ENCODE measurements around the gene PTTG1. TPM values are rescaled to one million over a fixed set of nuclear protein-coding genes. Genes with fewer than 3 reads are reported as not detected.

The PTTG1 gene
- total RNA-seq, 1 donor from 2014 or later = 425 TPM

DNA sequence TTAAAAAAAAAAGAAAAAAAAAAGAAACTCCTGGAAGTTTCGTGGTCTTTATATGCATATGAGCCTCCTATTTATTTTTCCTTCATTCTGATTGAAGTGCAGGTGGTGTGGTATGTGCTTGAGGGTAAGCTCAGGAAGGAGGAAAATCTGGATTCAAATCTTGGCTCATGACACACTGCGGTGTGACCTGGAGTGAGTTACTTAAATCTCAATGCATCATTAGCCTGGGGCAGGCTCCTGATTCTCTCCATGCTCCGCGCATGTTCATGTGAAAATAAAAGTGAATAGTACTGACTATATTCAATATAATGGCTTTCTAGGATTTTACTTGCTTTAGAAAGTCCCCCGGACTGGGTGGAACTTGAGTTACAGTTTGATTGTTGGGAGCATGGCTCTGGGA is 35.6 kb downstream of the PTTG1 start:
- Histone ChIP-seq H2AFZ (replicated peaks) (no peak overlapping the region), H3K27ac (no peak overlapping the region), H4K20me1 (ENCODE audit: low read depth) (no peaks in the 10 kb centered on the region), H3K4me2 (no peak overlapping the region), H3K27me3 (no peaks in the 10 kb centered on the region), H3K36me3 (no peaks in the 10 kb centered on the region), H3K9me3 (ENCODE audit: low read depth) (no peaks in the 10 kb centered on the region), H3K9ac (no peak overlapping the region), H3K79me2 (ENCODE audit: low read depth) (no peaks in the 10 kb centered on the region), H3K4me1 (no peaks in the 10 kb centered on the region), H3F3A (ENCODE audit: low read depth) (no peaks in the 10 kb centered on the region), H3K4me3 (no peak overlapping the region)
- Mint-ChIP-seq H3K4me1 (no peaks in the 10 kb centered on the region), H3K9me3 (peaks cover 5% of the 10 kb centered on the region), H3K4me3 (no peak overlapping the region), H3K36me3 (no peaks in the 10 kb centered on the region), H3K27ac (no peak overlapping the region), H3K27me3 (ENCODE audit: insufficient read depth, low read depth) (peaks cover 1% of the 10 kb centered on the region)
- TF ChIP-seq, protein P1, sequence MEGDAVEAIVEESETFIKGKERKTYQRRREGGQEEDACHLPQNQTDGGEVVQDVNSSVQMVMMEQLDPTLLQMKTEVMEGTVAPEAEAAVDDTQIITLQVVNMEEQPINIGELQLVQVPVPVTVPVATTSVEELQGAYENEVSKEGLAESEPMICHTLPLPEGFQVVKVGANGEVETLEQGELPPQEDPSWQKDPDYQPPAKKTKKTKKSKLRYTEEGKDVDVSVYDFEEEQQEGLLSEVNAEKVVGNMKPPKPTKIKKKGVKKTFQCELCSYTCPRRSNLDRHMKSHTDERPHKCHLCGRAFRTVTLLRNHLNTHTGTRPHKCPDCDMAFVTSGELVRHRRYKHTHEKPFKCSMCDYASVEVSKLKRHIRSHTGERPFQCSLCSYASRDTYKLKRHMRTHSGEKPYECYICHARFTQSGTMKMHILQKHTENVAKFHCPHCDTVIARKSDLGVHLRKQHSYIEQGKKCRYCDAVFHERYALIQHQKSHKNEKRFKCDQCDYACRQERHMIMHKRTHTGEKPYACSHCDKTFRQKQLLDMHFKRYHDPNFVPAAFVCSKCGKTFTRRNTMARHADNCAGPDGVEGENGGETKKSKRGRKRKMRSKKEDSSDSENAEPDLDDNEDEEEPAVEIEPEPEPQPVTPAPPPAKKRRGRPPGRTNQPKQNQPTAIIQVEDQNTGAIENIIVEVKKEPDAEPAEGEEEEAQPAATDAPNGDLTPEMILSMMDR (IDR thresholded peaks at IDR 0.05) = no peak
- TF ChIP-seq EZH2 (IDR thresholded peaks at IDR 0.05) (no peak), EZH2phosphoT487 (IDR thresholded peaks at IDR 0.05) (no peak)
- no peak for DNase-seq (ENCODE audit: low spot score)

DNA sequence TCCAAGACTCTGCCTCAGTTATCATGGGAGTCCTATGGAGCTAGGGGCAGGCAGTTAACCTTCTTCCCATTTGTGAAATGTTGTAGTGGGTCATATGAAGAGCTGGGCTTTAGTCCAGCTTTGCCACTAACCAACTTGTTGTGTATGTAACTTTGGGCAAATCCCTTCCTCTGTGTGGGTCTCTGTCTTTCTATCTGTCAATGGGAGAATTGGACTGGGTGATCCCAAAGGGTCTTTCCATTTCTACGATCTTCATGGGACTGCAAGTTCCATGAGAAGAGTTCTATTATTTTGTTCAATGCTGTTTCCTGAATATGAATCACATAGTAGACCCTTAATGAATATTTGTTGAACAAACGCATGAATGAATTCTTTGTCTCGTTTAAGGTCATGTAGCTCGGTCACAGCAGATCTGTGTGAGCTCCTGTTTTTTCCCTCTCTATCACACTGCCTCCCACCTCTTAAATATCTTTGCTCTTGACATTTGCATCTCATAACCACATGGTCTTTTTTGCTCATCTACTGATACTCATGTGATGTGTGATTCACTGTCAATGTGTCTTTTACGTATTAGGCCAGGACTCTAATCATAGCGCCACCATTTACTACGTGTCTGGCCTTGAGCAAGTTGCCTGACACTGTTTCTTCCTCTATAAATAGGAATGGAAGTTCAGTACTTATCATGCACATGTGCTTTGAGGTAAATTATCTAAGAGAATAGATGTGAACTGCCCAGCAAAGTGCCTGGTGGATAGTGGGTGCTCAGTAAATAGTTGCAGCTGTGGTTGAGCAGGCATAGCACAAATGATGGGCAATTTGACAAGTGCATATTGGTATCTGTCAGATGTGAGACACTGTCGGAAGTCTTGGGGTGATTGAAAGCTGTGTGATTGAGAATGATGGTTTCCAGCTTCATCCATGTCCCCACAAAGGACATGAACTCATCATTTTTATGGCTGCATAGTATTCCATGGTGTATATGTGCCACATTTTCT is 37.4 kb downstream of the PTTG1 start:
- Histone ChIP-seq H3K27ac (no peak overlapping the region), H3F3A (ENCODE audit: low read depth) (no peaks in the 10 kb centered on the region), H3K36me3 (no peaks in the 10 kb centered on the region), H4K20me1 (ENCODE audit: low read depth) (no peaks in the 10 kb centered on the region), H2AFZ (replicated peaks) (no peak overlapping the region), H3K9ac (no peak overlapping the region), H3K4me1 (no peaks in the 10 kb centered on the region), H3K9me3 (ENCODE audit: low read depth) (no peaks in the 10 kb centered on the region), H3K27me3 (no peaks in the 10 kb centered on the region), H3K4me2 (no peak overlapping the region), H3K79me2 (ENCODE audit: low read depth) (no peaks in the 10 kb centered on the region), H3K4me3 (no peak overlapping the region)
- Mint-ChIP-seq H3K9me3 (peaks cover 8% of the 10 kb centered on the region), H3K4me1 (peaks cover 2% of the 10 kb centered on the region), H3K4me3 (no peak overlapping the region), H3K27ac (no peak overlapping the region), H3K27me3 (ENCODE audit: insufficient read depth, low read depth) (no peaks in the 10 kb centered on the region), H3K36me3 (no peaks in the 10 kb centered on the region)
- no peak for DNase-seq (ENCODE audit: low spot score)
- TF ChIP-seq EZH2phosphoT487 (IDR thresholded peaks at IDR 0.05) (no peak), EZH2 (IDR thresholded peaks at IDR 0.05) (no peak)
- TF ChIP-seq, protein P1 (IDR thresholded peaks at IDR 0.05) = no peak

- Histone ChIP-seq H3K36me3 (no peaks in the 10 kb centered on the region), H4K20me1 (ENCODE audit: low read depth) (no peaks in the 10 kb centered on the region), H3F3A (ENCODE audit: low read depth) (no peaks in the 10 kb centered on the region), H3K79me2 (ENCODE audit: low read depth) (no peaks in the 10 kb centered on the region), H3K9me3 (ENCODE audit: low read depth) (no peaks in the 10 kb centered on the region), H3K9ac (no peak overlapping the region), H3K4me3 (no peak overlapping the region), H3K4me2 (no peak overlapping the region), H2AFZ (replicated peaks) (no peak overlapping the region), H3K4me1 (no peaks in the 10 kb centered on the region), H3K27me3 (no peaks in the 10 kb centered on the region), H3K27ac (no peak overlapping the region)
- TF ChIP-seq EZH2phosphoT487 (IDR thresholded peaks at IDR 0.05) (no peak), EZH2 (IDR thresholded peaks at IDR 0.05) (no peak)
- TF ChIP-seq, protein P1 (IDR thresholded peaks at IDR 0.05) = no peak
- Mint-ChIP-seq H3K4me1 (peaks cover 2% of the 10 kb centered on the region), H3K4me3 (no peak overlapping the region), H3K27me3 (ENCODE audit: insufficient read depth, low read depth) (no peaks in the 10 kb centered on the region), H3K27ac (no peak overlapping the region), H3K36me3 (no peaks in the 10 kb centered on the region), H3K9me3 (peaks cover 8% of the 10 kb centered on the region)
- no peak for DNase-seq (ENCODE audit: low spot score)
These were observed 38.9 kb downstream of the PTTG1 start for GRCh38 chr5:160460377-160461049.

All from neural progenitor cell (in vitro differentiated cells).